ENCODE measurements around the gene LHX3.
A peak's percentile ranks its signal among the peaks of the same experiment; 100 is the strongest.

DNA sequence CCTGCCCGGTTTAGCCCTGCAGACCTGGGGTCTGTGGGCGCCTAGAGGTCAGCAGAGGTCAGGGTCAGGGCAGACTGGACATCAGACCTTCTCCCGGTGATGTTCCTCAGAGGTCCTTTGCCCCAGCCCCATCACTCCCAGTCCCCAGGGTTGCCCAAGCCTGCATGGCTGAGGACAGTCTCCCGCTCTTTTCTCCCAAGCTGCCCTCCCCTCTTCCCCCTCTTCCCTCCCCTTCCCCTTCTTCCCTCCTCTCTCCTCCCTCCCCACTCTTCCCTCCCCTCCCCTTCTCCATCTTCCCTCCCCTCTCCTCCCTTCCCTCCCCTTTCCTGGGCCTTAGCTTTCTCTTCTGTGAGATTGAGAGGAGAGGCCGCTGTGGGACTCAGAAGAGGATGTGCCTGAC lies 10.4 kb downstream of the LHX3 start:
- peak; percentile 4 for TF ChIP-seq EZH2 (IDR thresholded peaks at IDR 0.05; ENCODE audit: insufficient read depth, low read length)
- no peak for TF ChIP-seq CTCF (IDR thresholded peaks at IDR 0.05; ENCODE audit: insufficient read depth, low read depth, low read length)
